Tongue (tissue), 3 donors: ENCODE results near the gene FKBP5. TPM values are rescaled to one million over a fixed set of nuclear protein-coding genes. Genes with fewer than 3 reads are reported as not detected.
"Not testable (repeated sequence)": the region's sequence is repeated elsewhere in the genome, so short reads cannot be mapped to it uniquely, and the experiment has no call there.

Experiments used
- DNase-seq: peaks from one replicate; pipeline ENCODE4 v3.0.0-alpha.2; 2015
- small RNA-seq: library from RNA; depleted of rRNA; stranded (forward); fragments of <200 nt; gene quantifications from one replicate; pipeline ENCODE3, GENCODE V24; 2014; ENCODE audit warnings: low replicate concordance
- total RNA-seq: library from RNA; depleted of rRNA; stranded (reverse); fragments of >200 nt; gene quantifications from one replicate; pipeline ENCODE4 v1.2.3, GENCODE V29; 2014

Gene FKBP5
- total RNA-seq, 1 donor from 2014 or later, result 18.5 TPM

DNA sequence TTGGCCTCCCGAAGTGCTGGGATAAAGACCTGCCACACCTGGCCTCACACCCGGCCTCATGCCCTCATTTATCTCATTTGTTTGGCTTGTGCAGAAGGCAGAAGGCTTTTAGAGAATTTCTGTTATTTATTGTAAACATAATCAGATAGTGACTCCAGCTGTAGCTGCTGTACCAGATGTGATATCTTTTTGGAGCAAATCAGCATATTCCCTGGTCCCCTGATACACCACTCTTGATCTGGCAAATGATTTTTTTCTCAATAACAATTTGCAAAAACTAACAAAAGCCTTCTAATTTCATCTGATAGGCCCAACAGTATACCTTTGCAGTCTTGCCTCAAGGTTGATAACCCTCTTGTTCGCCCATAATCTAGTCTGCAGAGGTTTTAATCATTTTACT is 149.5 kb downstream of the FKBP5 start:
- DNase-seq, result no peak

DNA sequence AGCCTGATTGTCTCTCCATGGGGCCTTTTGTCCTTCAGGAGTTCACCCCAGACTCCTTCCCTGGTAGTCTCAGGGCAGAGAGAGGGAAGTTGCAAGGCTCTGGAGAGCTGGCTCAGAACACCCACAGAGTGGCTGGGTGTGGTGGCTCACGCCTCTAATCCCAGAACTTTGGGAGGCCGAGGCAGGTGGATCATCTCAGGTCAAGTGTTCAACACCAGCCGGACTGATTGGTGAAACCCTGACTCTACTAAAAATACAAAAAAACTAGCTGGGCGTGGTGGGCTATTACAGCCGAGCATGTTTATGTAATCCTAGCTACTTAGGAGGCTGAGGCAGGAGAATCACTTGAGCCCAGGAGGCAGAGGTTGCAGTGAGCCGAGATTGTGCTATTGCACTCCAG is 152.9 kb downstream of the FKBP5 start:
- not testable (repeated sequence) for DNase-seq

DNA sequence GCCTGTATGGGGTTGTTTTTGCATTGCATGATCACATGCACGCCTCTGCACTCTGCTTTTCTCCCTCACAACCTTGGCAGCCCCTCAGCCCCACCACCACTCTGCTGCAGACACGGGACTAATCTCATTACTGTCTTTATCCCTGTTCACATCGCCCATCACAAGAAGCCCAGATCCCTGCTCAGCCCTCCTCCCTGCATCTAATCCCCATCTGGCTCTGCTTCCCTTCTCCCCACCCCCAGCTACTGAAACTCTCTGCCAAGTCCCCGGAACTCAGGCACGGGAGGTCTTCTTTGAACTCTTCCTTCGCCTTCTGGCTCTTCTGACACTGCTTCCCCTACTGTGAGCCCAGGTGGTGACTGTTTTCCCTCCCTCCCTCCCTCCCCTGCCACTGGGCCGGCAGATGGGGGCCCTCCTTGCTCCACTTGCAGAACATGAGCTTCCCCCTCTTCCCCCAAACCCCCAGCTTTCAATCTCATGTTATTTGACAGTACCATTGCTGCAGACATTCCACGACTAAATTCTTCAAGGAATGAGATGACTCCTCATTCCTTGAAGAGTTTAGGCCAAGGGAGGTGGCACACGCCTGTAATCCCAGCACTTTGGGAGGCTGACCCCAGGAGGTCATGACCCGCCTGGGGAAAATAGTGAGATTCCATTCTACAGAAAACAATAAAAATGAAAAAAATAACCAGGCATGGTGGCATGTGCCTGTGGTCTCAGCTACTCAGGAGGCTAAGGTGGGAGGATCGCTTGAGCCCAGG is 154.1 kb downstream of the FKBP5 start:
- DNase-seq, result peak; percentile 84

DNA sequence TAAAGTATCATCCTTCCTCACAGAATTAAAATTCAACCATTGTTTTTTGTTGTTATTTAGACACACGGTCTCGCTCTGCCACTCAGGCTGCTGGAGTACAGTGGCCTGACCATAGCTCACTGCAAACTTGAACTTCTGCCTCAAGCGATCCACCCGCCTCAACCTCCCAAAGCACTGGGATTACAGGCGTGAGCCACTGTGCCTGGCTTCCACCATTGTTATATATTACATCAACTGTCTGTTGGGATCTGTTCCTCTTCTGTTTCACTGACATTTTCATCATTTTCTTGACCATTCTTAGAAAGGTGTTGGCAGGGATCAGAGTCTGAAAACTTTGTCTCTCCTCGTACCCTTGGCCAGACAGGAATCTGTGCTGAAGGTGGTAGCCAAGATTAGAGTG is 154.7 kb downstream of the FKBP5 start:
- DNase-seq, result no peak

DNA sequence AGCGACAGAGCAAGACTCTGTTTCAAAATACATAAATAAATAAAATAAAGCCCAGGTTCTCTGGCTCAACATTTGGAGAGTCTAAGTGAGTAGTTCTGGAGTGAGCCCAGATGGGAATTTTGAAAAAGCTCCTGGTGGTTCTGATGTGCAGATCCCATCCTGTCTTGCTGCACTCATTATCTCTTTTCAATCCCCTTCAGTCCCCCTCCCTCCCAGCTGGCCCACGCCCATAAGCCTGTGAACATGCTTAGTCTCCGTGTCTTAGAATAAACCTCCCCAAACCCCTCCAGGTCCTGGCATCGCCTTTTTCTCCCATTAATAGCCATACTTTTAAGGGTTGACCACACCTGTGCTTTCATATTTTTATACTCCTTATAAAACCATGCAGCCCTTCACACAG is 156.6 kb downstream of the FKBP5 start:
- DNase-seq, result no peak

DNA sequence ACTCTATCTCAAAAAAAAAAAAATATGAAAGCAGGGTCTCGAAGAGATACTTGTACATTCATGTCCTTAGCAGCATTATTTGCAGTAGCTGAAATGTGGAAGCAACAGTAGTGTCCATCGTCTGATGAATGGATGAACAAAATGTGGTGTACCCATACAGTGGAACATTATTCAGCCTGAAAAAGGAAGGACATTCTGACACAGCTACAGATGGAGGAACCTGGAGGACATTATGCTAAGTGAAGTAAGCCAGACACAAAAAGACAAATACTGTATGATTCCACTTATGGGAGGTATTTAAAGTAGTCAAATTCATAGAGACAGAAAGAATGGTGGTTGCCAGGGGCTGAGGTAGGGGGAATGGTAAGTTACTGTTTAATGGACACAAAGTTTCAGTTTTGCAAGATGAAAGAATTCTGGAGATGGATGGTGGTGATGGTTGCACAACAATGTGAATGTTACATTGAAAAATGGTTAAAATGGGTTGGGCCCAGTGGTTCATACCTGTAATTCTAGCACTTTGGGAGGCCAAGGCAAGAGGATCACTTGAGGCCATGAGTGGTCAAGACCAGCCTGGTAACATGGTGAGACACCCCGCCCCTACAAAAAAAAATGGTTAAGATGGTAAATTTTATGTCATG is 164.2 kb downstream of the FKBP5 start:
- DNase-seq, result no peak

Small RNA genes lying within 50 kb of the gene (small RNA-seq; reads per million reads assigned to genes)
- gene MIR5690 (not detected), gene RF00561 (not detected)

Other genes with a start within 250 kb of the FKBP5 start
- gene FANCE, start 236.6 kb downstream of the FKBP5 start, total RNA-seq, result 14.7 TPM
- 1,709 TPM for gene RPL10A, start 220.5 kb downstream of the FKBP5 start, total RNA-seq
- 19.4 TPM for gene TEAD3, start 191.8 kb downstream of the FKBP5 start, total RNA-seq
- not detected for gene TULP1, start 176.0 kb downstream of the FKBP5 start, total RNA-seq
- 0.31 TPM for gene ARMC12, start 48.1 kb upstream of the FKBP5 start, total RNA-seq
- gene CLPSL2, start 87.7 kb upstream of the FKBP5 start, total RNA-seq, result not detected
- not detected for gene CLPSL1, start 92.1 kb upstream of the FKBP5 start, total RNA-seq
- gene CLPS, start 108.4 kb upstream of the FKBP5 start, total RNA-seq, result not detected
- gene LHFPL5, start 116.4 kb upstream of the FKBP5 start, total RNA-seq, result not detected
- gene SRPK1, start 232.2 kb upstream of the FKBP5 start, total RNA-seq, result 28.1 TPM